Cerebellar nuclear complex (tissue), 1 donor: ENCODE data around the gene SLC35F3.

Experiments used
- DNase-seq, 2 experiments: peaks; one replicate each; lab custom pipeline; 2025; lab: John Stamatoyannopoulos, UW

SLC35F3 gene

DNA sequence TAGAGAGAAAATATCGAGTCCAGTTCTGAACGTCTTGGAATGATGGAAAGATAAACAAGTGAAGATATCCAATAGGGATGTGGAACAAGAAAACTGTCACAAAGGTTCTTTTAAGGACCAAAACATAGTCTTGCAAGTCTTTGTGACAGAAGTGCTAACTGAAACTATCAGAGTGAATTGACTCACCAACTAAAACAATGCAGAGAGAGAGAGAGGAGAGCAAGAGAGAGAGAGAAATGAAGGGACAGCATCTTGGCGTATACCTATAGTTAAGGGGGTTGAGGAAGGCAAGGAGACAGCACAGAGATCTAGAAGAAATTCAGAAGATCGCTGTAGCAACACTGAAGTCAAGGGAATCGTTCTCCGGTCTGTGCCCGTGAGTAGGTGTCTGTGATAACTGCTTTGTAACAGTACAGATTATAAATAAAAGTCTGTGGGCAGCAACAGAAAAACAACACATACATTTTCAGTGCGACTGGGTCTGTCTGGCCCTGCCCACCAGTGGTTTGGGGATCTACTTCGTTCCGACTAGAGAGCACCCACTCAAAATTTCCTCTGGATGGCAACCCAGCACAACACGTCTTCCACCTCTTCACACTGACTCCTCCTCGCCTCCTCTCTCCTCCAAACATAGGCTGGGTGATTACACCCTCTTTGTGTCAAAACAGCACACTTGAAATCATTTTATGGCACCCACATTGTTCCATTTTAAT lies 464.0 kb downstream of the SLC35F3 start:
- no peak for DNase-seq

DNA sequence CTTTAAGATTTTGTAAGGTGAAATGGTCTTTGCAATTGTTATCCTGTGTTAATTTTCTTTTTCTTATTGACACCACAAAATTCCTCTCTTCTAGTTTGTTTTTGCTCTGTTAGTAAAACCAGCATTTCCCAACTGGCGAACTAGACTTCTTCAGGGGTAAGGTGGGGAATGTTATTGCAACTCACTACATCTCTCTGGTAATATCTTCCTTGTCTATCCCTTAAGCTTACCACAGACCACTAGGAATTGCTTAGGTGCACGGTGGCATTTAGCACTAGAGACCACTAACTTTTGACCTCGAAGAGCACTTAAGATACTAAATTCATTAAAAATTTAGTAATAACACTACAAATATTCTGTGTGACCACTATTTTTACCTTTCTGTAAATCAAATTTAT lies 464.6 kb downstream of the SLC35F3 start:
- no peak for DNase-seq

DNA sequence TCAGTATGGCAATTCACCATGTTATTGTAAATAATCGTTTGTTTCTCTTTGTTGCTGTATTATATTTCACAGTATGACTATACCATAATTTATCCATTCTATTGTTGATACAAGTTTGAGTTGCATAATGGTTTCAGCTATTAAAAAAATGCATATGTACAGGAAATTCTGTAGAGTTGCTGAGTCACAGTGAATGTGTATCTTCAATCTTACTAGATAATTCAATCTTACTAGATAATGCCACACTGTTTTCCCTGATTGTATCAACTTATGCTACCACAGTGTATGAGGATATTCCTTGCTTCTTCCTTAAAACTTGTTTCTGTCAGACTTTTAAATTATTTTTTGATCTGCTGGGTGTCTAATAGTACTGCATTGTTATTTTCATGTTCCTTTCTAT lies 465.3 kb downstream of the SLC35F3 start:
- DNase-seq: no peak

DNA sequence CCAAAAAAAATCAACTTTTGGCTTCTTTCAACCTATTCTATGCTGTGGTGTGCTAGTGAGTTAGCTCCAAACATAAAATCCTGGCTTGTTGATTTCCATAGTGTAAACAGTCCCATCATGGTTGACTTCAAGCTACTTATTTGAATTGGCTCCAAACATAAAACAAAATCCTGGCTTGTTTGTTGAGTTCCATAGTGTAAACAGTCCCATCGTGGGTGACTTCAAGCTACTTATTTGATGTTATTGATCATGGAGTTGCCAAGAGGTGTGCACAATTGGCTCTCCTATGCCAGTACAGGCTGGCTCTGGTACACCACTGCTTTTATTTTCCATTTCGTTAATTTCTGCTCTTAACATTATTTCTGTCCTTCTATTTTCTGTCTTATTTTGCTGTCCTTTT lies 466.9 kb downstream of the SLC35F3 start:
- no peak for DNase-seq

GRCh38 chr1:234372011-234372757 lies 467.7 kb downstream of the SLC35F3 start:
- no peak for DNase-seq

DNA sequence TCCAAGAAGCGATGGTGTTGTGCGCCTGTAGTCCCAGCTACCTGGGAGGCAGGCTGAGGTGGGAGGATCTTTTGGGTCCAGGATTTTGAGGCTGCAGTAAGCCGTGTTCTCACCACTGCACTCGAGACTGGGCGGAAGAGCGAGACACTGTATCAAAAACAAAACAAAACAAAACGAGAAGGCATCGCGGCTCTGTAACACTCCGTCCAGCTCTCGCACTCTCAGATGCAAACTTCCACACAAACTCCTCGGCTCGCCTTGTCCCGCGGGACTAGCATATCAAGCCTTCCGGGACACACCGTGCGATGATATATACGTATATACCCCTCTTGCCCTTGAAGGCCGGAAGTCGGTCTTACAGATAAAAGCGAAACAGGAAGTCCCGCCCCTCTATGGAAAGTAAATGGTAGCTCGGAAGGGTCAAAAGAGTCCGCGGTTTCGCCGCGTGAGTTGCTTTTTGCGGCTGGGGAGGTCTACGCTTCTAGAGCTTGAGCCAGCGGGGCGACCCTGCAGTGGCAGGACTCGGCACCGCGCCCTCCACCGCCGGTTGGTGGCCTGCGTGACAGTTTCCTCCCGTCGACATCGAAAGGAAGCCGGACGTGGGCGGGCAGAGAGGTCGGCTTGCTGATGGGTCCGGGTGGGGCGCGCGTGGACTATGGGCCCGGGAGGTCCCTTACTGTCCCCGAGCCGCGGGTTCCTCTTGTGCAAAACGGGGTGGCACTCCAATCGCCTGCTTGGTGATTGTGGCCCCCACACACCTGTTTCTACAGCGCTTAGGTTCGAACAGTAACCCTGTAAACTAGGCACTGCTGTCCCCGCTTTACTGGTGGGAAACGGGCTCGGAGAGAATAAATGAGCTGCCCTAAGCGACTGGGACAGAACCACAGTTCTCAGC lies 468.8 kb downstream of the SLC35F3 start, which contains the start of gene COA6:
TSS of gene COA6 (plus strand) at position 393 of the 895 bp plus-strand sequence. CDS start at position 404, 11 bp downstream.
- peak in 1 of 2 experiments; percentile 92 for DNase-seq

DNA sequence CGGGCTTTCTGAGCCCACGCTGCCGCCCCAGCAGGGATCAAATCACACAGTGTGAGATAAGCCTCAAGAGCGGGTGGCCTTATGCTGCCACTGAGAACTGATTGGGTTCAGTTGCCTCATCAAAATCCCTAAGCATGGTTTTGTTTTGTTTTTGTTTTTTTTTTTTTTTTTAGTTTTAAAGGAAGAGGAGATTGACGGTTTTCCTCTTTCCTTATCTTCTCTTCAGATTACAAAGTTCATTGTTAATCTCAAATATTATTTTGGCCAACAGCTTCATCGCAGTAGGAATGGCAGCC lies 469.4 kb downstream of the SLC35F3 start:
- DNase-seq: no peak
